HCT116 (cell line): Measurements from ENCODE around the gene ADNP2. TPM values are rescaled to one million over a fixed set of nuclear protein-coding genes. Genes with fewer than 3 reads are reported as not detected.

Source experiments
- ATAC-seq: fragments of 200-7000 bp; cut with Tn5 transposase; 2 replicates; pipeline ENCODE4 v1.9.1; 2020; ENCODE audit warnings: mild to moderate bottlenecking, moderate library complexity
- BruUV-seq: library from RNA; stranded (reverse); fragments of 400-500 nt; replicated peaks from 2 replicates; lab custom pipeline; 2021; lab: Mats Ljungman, UMichigan
- CTCF ChIA-PET: fragments of 300-600 bp; sonication (Branson Sonifier 250); formaldehyde crosslinking; loops from one replicate; lab custom pipeline; 2021; ENCODE audit warnings: antibody characterized with exemption; lab: Charles Lee
- POLR2A ChIA-PET: fragments of 300-600, 350-600 bp; sonication (Branson Sonifier 250); formaldehyde crosslinking; loops from one replicate; lab custom pipeline; 2021; ENCODE audit warnings: antibody characterized with exemption; lab: Charles Lee
- RAD21 ChIA-PET, 2 experiments: fragments of 300-600 bp; sonication (Branson Sonifier 250); formaldehyde crosslinking; loops; one replicate each; lab custom pipeline; 2023; ENCODE audit warnings: low total read pairs in 2 of 2; ENCODE audit not compliant: uncharacterized antibody in 2 of 2, unreplicated experiment in 2 of 2, low non-redundant PET in 1 of 2; lab: Charles Lee
- DNase-seq: peaks from one replicate; pipeline ENCODE4 v3.0.0-alpha.2; 2010; ENCODE audit warnings: low read depth, low spot score
- H2AFZ ChIP-seq: fragments of 200-600 bp; shearing (Covaris generic), sonication (generic); 2 replicates; pipeline ENCODE4 v1.6.1; 2017; ENCODE audit warnings: low read depth, mixed run types, mixed read lengths, antibody characterized with exemption, low read length; ENCODE audit not compliant: poor library complexity, severe bottlenecking
- H3K27ac ChIP-seq: 2 replicates; pipeline ENCODE4 v1.5.1; 2012; ENCODE audit warnings: low read depth, low read length
- H3K27me3 ChIP-seq: fragments of 200-600 bp; sonication (generic); 2 replicates; pipeline ENCODE4 v1.6.1; 2016; ENCODE audit warnings: mixed run types, low read length, mixed read lengths; ENCODE audit not compliant: insufficient read depth
- H3K36me3 ChIP-seq, 2 experiments: fragments of 200-500 bp in 1 of 2; fragments of 200-600 bp in 1 of 2; sonication (Bioruptor generic) in 1 of 2; sonication (generic) in 1 of 2; 2 replicates each; pipeline versions ENCODE4 v1.5.1 to v1.6.1; 2014 to 2016; ENCODE audit warnings: low read length in 2 of 2, inconsistent platforms in 1 of 2, mixed read lengths in 1 of 2, mixed run types in 1 of 2; ENCODE audit not compliant: insufficient read depth in 2 of 2, control insufficient read depth in 1 of 2
- H3K4me1 ChIP-seq, 2 experiments: fragments of 200-600 bp in 1 of 2; sonication (generic) in 1 of 2; 2 replicates each; pipeline versions ENCODE4 v1.5.1 to v1.6.1; 2012 to 2017; ENCODE audit warnings: low read length in 2 of 2, inconsistent platforms in 1 of 2, mild to moderate bottlenecking in 1 of 2, mixed read lengths in 1 of 2, mixed run types in 1 of 2, moderate library complexity in 1 of 2; ENCODE audit not compliant: insufficient read depth in 2 of 2, control insufficient read depth in 1 of 2
- H3K4me2 ChIP-seq: fragments of 200-600 bp; sonication (generic); 2 replicates; pipeline ENCODE4 v1.6.1; 2017; ENCODE audit warnings: mixed run types, low read length, mixed read lengths
- H3K4me3 ChIP-seq, 2 experiments: fragments of 200-600 bp in 1 of 2; sonication (generic) in 1 of 2; replicated peaks in 1 of 2; 2 replicates each; pipeline ENCODE4 v1.5.1; 2011 to 2016; ENCODE audit warnings: low read length in 2 of 2, control low read depth in 1 of 2, low read depth in 1 of 2, mild to moderate bottlenecking in 1 of 2, mixed read lengths in 1 of 2, mixed run types in 1 of 2
- H3K79me2 ChIP-seq: fragments of 200-600 bp; sonication (generic); 2 replicates; pipeline ENCODE4 v1.6.1; 2017; ENCODE audit warnings: mild to moderate bottlenecking, mixed run types, low read length, moderate library complexity, mixed read lengths; ENCODE audit not compliant: insufficient read depth
- H3K9ac ChIP-seq: fragments of 200-600 bp; sonication (generic); 2 replicates; pipeline ENCODE4 v1.6.1; 2016; ENCODE audit warnings: low read length, mixed read lengths
- H3K9me2 ChIP-seq: fragments of 200-600 bp; sonication (generic), shearing (Covaris generic); 2 replicates; pipeline ENCODE4 v1.6.1; 2017; ENCODE audit warnings: mixed run types, mild to moderate bottlenecking, moderate library complexity; ENCODE audit not compliant: insufficient read depth
- H3K9me3 ChIP-seq, 2 experiments: fragments of 200-500 bp in 1 of 2; fragments of 200-600 bp in 1 of 2; sonication (Bioruptor generic) in 1 of 2; sonication (generic) in 1 of 2; 2 replicates each; pipeline ENCODE4 v1.6.1; 2014 to 2017; ENCODE audit warnings: low read length in 2 of 2, mixed read lengths in 2 of 2, inconsistent platforms in 1 of 2, low read depth in 1 of 2, mild to moderate bottlenecking in 1 of 2, mixed run types in 1 of 2, moderate library complexity in 1 of 2; ENCODE audit not compliant: control insufficient read depth in 1 of 2, insufficient read depth in 1 of 2
- H4K20me1 ChIP-seq: fragments of 200-600 bp; sonication (generic), shearing (Covaris generic); 2 replicates; pipeline ENCODE4 v1.6.1; 2017; ENCODE audit warnings: mixed run types, mild to moderate bottlenecking, moderate library complexity; ENCODE audit not compliant: insufficient read depth
- ATF3 ChIP-seq: IDR thresholded peaks from 2 replicates; pipeline ENCODE4 v1.6.1; 2012
- CBX3 ChIP-seq: IDR thresholded peaks from 2 replicates; pipeline ENCODE4 v1.6.1; 2012; ENCODE audit warnings: low read depth
- CEBPB ChIP-seq: IDR thresholded peaks from 2 replicates; pipeline ENCODE4 v1.6.1; 2012; ENCODE audit warnings: low read depth
- CTCF ChIP-seq, 3 experiments: fragments of 200-600 bp in 1 of 3; sonication (generic) in 1 of 3; IDR thresholded peaks in 2 of 3; conservative IDR thresholded peaks in 1 of 3; 2 replicates each; pipeline ENCODE4 v1.5.1; 2012 to 2017; ENCODE audit warnings: low read depth in 2 of 3, low read length in 2 of 3, antibody characterized with exemption in 1 of 3, borderline replicate concordance in 1 of 3, control low read depth in 1 of 3, mild to moderate bottlenecking in 1 of 3, mixed read lengths in 1 of 3, mixed run types in 1 of 3, moderate library complexity in 1 of 3; ENCODE audit not compliant: insufficient read depth in 1 of 3
- EGR1 ChIP-seq: IDR thresholded peaks from 2 replicates; pipeline ENCODE4 v1.6.1; 2012; ENCODE audit warnings: low read depth
- ELF1 ChIP-seq: IDR thresholded peaks from 2 replicates; pipeline ENCODE4 v1.6.1; 2012; ENCODE audit warnings: low read depth, borderline replicate concordance
- EZH2phosphoT487 ChIP-seq: fragments of 200-600 bp; IDR thresholded peaks from 2 replicates; pipeline ENCODE4 v1.6.1; 2018; ENCODE audit warnings: antibody characterized with exemption, borderline replicate concordance
- JUND ChIP-seq: IDR thresholded peaks from 2 replicates; pipeline ENCODE4 v1.6.1; 2012
- MAX ChIP-seq: IDR thresholded peaks from 2 replicates; pipeline ENCODE4 v1.6.1; 2012
- POLR2A ChIP-seq: IDR thresholded peaks from 2 replicates; pipeline ENCODE4 v1.7.0; 2011; ENCODE audit warnings: borderline replicate concordance; ENCODE audit not compliant: insufficient read depth, insufficient read length; ENCODE audit errors: extremely low read depth
- POLR2AphosphoS5 ChIP-seq: IDR thresholded peaks from 2 replicates; pipeline ENCODE4 v1.6.1; 2011; ENCODE audit warnings: mild to moderate bottlenecking, low read depth, low read length, moderate library complexity
- RAD21 ChIP-seq: IDR thresholded peaks from 2 replicates; pipeline ENCODE4 v1.6.1; 2012; ENCODE audit warnings: low read depth, mild to moderate bottlenecking
- SP1 ChIP-seq: IDR thresholded peaks from 2 replicates; pipeline ENCODE4 v1.6.1; 2012; ENCODE audit warnings: low read depth
- SRF ChIP-seq: IDR thresholded peaks from 2 replicates; pipeline ENCODE4 v1.6.1; 2012; ENCODE audit warnings: low read depth
- TCF7L2 ChIP-seq: IDR thresholded peaks from 2 replicates; pipeline ENCODE4 v1.7.0; 2011; ENCODE audit warnings: borderline replicate concordance, inconsistent platforms; ENCODE audit not compliant: insufficient read depth, insufficient read length; ENCODE audit errors: extremely low read depth
- YY1 ChIP-seq: IDR thresholded peaks from 2 replicates; pipeline ENCODE4 v1.6.1; 2011; ENCODE audit warnings: low read length, low read depth, moderate library complexity, mild to moderate bottlenecking; ENCODE audit not compliant: insufficient replicate concordance; ENCODE audit errors: extremely low read depth
- ZBTB33 ChIP-seq: IDR thresholded peaks from 2 replicates; pipeline ENCODE4 v1.6.1; 2011; ENCODE audit warnings: mild to moderate bottlenecking, low read length, moderate library complexity; ENCODE audit not compliant: insufficient replicate concordance; ENCODE audit errors: extremely low read depth
- ZFX ChIP-seq: fragments of 450-650 bp; IDR thresholded peaks from 2 replicates; pipeline ENCODE4 v1.6.1; 2017
- ZNF274 ChIP-seq: fragments of 200-500 bp; sonication (Bioruptor generic); IDR thresholded peaks from 2 replicates; pipeline ENCODE4 v1.6.1; 2014; ENCODE audit warnings: mild to moderate bottlenecking, low read depth, low read length, inconsistent platforms
- intact Hi-C: fragments of 100-400 bp; cut with micrococcal nuclease; formaldehyde crosslinking; loops from 2 replicates; pipeline ENCODE4 v1.10.0; 2022
- total RNA-seq: library from RNA; stranded (reverse); gene quantifications from one replicate; pipeline ENCODE4 v1.2.1, GENCODE V29; 2021; ENCODE audit not compliant: unreplicated experiment

ADNP2 gene
- total RNA-seq, 1 experiment from 2014 or later: 45.4 TPM

GRCh38 chr18:80074183-80074582 is 34.9 kb upstream of the ADNP2 start:
- ChIA-PET RAD21 (no interaction called here), POLR2A (no interaction called here)

More at GRCh38 chr18:80074183-80074582, 34.9 kb upstream of the ADNP2 start:
- Histone ChIP-seq H3K9me3 (no peaks in the 10 kb centered on the region), H3K4me3 (no peak overlapping the region), H3K79me2 (no peaks in the 10 kb centered on the region), H3K9ac (no peak overlapping the region), H3K4me2 (no peak overlapping the region), H3K4me1 (no peaks in the 10 kb centered on the region), H3K9me2 (no peaks in the 10 kb centered on the region), H3K27ac (no peak overlapping the region), H3K36me3 (no peaks in the 10 kb centered on the region), H3K27me3 (no peaks in the 10 kb centered on the region), H4K20me1 (no peaks in the 10 kb centered on the region), H2AFZ (no peak overlapping the region)
- no TSS peak for BruUV-seq
- TF ChIP-seq ZNF274 (no peak), ATF3 (no peak), ZFX (no peak), POLR2AphosphoS5 (no peak), CEBPB (no peak), JUND (no peak), TCF7L2 (no peak), CTCF (IDR thresholded peaks at IDR 0.05 in 2 of 3, conservative IDR thresholded peaks at IDR 0.05 in 1 of 3; ENCODE audit: borderline replicate concordance in 1 of 3, insufficient read depth in 1 of 3, low read depth in 2 of 3, low read length in 2 of 3) (no peak), ZBTB33 (no peak), RAD21 (no peak), YY1 (no peak), CBX3 (no peak), POLR2A (no peak), EGR1 (no peak), SP1 (no peak), MAX (no peak), ELF1 (no peak), EZH2phosphoT487 (no peak), SRF (no peak)
- DNase-seq (no peak), ATAC-seq (no peak)
- intact Hi-C loops: no loop called here
- CTCF ChIA-PET: no interaction called here
